Heart left ventricle (tissue), 16 donors: Measurements from ENCODE around the gene SEZ6L. TPM values are rescaled to one million over a fixed set of nuclear protein-coding genes. Genes with fewer than 3 reads are reported as not detected.

Experiments
- ATAC-seq, 4 donors: fragments of 200-7000 bp; cut with Tn5 transposase; one replicate each; pipeline ENCODE4 v1.9.1; 2020 to 2022; ENCODE audit warnings: moderate library complexity in 4 of 4, mild to moderate bottlenecking in 3 of 4, moderate number of reproducible peaks in 1 of 4
- DNase-seq, 5 donors: peaks; one replicate each; pipeline ENCODE4 v3.0.0-alpha.2; 2020
- H3K27ac ChIP-seq, 12 donors: fragments of 200-600 bp; sonication (generic) in 4 of 12; one replicate each; pipeline versions ENCODE4 v1.5.0 to v1.8.0; 2016 to 2022; ENCODE audit warnings: mild to moderate bottlenecking in 2 of 12
- H3K27me3 ChIP-seq, 9 donors: fragments of 200-600 bp; sonication (generic) in 2 of 9; one replicate each; pipeline versions ENCODE4 v1.5.1 to v1.8.0; 2016 to 2022; ENCODE audit warnings: mild to moderate bottlenecking in 3 of 9
- H3K36me3 ChIP-seq, 9 donors: fragments of 200-600 bp; sonication (generic) in 2 of 9; one replicate each; pipeline versions ENCODE4 v1.5.0 to v1.8.0; 2018 to 2022; ENCODE audit warnings: mild to moderate bottlenecking in 2 of 9
- H3K4me1 ChIP-seq, 12 donors: fragments of 200-600 bp; sonication (generic) in 4 of 12; one replicate each; pipeline versions ENCODE4 v1.5.0 to v1.8.0; 2016 to 2022; ENCODE audit warnings: mild to moderate bottlenecking in 3 of 12
- H3K4me3 ChIP-seq, 12 donors: fragments of 200-600 bp; sonication (generic) in 4 of 12; one replicate each; pipeline versions ENCODE4 v1.5.0 to v1.8.0; 2017 to 2022; ENCODE audit warnings: mild to moderate bottlenecking in 9 of 12, moderate library complexity in 4 of 12
- H3K9me3 ChIP-seq, 12 donors: fragments of 200-600 bp; sonication (generic) in 4 of 12; one replicate each; pipeline versions ENCODE4 v1.5.0 to v1.8.0; 2016 to 2022; ENCODE audit warnings: mild to moderate bottlenecking in 1 of 12
- POLR2A ChIP-seq, 2 donors: fragments of 450-650 bp; IDR thresholded peaks; one replicate each; pipeline ENCODE4 v1.6.1; 2017; ENCODE audit warnings: antibody characterized with exemption in 2 of 2, mild to moderate bottlenecking in 2 of 2, moderate library complexity in 2 of 2
- WGBS, 4 donors: extraction: QIAGEN DNeasy Blood & Tissue Kit in 2 of 4; methylation state at CpG; one replicate each; pipeline versions ENCODE4 v1.1.5 to v1.1.7; 2013 to 2018; 5-methylcytosine and 5-hydroxymethylcytosine counted together
- intact Hi-C, 10 donors: fragments of 100-400 bp; cut with DNase I; formaldehyde crosslinking; loops; one replicate each; pipeline versions ENCODE4 v1.11.1 to v1.14.2; 2022
- polyA plus RNA-seq, 2 donors: library from polyadenylated mRNA; stranded (reverse); fragments of 200-250 nt; gene quantifications; one replicate each; pipeline ENCODE4 v1.2.3, GENCODE V29; 2013
- total RNA-seq, 9 donors: library from RNA; depleted of rRNA in 2 of 9; stranded (reverse); fragments of >200 nt in 2 of 9; fragmentation: NEBNext Ultra II Directional in 3 of 9; extraction: Animal tissue kit (Norgen Biotek cat#: 25700) in 3 of 9; gene quantifications; one replicate each; pipeline versions ENCODE4 v1.1.0 to v1.2.4, GENCODE V29; 2016 to 2023
- TF ChIP-seq, protein P1 (sequence below), 12 donors: fragments of 200-600 bp; sonication (generic) in 4 of 12; IDR thresholded peaks; one replicate each; pipeline versions ENCODE4 v1.5.0 to v1.8.0; 2018 to 2022; ENCODE audit warnings: antibody characterized with exemption in 12 of 12, mild to moderate bottlenecking in 5 of 12
- donor health status: ischemic (EF 13 %, LVEDD 7.1; RV severe dilation, severe dysfunction).
- donor health status: healthy with polysubstance abuse.
- donor health status: DM: no; HTN: yes; CAD: no.
- donor health status: DM: no; HTN: no; CAD: no.
- donor health status: ischemic (EF 25% LVEDD 6.9; RV normal size, moderate dysfunction).
- donor health status: ischemic (EF 25% LVEDD 5.7; RV mildly dilated, moderate dysfunction).
- donor health status: healthy.
- donor health status: DM: yes; HTN: yes; CAD: no.
- donor health status: ischemic (EF 35%, LVEDD 5.7; RV mildly dilated, moderate dysfunction).
- donor health status: nonischemic (EF 11% LVEDD 7.7; RV severe dilation, severe dysfunction).
- donor health status: DM: yes; HTN: yes; CAD: no.
- donor health status: PGD.
- donor health status: ischemic (EF 29% LVEDD 5.4; RV normal size, mild dysfunction).
- donor health status: nonischemic (EF 23%, LVEDD 6.1; RV moderate dilation, normal function).

The SEZ6L gene
- total and polyA plus RNA-seq, 11 donors, result 0.04 to 1.6 (median 0.17) TPM; not detected in 2

DNA sequence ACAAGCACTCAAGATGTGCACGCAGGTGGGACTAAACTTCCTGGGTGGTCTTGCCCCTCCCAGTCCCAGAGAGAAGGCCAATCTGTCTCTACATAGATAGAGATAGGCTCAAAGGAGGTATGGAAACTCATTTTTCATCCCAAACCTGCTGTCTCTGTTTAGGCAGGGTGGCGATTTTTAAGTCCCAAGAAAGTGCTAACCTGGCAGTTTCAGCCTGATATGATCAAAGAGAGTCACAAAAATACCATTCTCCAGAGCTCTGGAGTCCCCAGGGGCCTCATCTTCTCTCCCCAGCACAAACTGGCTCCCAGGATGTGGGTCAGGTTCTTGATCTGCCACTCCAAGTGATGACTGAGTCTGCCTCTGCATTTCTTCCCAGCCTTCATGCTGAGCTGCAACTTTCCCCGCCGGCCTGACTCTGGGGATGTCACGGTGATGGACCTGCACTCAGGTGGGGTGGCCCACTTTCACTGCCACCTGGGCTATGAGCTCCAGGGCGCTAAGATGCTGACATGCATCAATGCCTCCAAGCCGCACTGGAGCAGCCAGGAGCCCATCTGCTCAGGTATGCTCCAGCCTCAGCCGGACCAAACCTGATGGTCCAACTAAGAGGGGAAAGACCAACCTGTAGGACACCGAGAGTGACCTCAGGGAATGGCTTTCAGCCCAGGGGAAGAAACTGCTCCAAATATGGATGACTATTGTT lies 129.5 kb downstream of the SEZ6L start:
- Histone ChIP-seq H3K36me3 (no peaks in the 10 kb centered on the region), H3K4me3 (no peak overlapping the region), H3K27ac (no peak overlapping the region), H3K27me3 (peaks cover 0 to 36% (median 0%) of the 10 kb centered on the region in 9 donors), H3K4me1 (no peaks in the 10 kb centered on the region), H3K9me3 (no peaks in the 10 kb centered on the region)
- no peak for TF ChIP-seq POLR2A (IDR thresholded peaks at IDR 0.05)
- TF ChIP-seq, protein P1, sequence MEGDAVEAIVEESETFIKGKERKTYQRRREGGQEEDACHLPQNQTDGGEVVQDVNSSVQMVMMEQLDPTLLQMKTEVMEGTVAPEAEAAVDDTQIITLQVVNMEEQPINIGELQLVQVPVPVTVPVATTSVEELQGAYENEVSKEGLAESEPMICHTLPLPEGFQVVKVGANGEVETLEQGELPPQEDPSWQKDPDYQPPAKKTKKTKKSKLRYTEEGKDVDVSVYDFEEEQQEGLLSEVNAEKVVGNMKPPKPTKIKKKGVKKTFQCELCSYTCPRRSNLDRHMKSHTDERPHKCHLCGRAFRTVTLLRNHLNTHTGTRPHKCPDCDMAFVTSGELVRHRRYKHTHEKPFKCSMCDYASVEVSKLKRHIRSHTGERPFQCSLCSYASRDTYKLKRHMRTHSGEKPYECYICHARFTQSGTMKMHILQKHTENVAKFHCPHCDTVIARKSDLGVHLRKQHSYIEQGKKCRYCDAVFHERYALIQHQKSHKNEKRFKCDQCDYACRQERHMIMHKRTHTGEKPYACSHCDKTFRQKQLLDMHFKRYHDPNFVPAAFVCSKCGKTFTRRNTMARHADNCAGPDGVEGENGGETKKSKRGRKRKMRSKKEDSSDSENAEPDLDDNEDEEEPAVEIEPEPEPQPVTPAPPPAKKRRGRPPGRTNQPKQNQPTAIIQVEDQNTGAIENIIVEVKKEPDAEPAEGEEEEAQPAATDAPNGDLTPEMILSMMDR (IDR thresholded peaks at IDR 0.05), result no peak
- WGBS, 4 donors, result 70 to 76% (median 76%) methylated on average over 9 of the region's 9 CpGs
- intact Hi-C loops, result no loop called here
- ATAC-seq, result no peak
- no peak for DNase-seq

DNA sequence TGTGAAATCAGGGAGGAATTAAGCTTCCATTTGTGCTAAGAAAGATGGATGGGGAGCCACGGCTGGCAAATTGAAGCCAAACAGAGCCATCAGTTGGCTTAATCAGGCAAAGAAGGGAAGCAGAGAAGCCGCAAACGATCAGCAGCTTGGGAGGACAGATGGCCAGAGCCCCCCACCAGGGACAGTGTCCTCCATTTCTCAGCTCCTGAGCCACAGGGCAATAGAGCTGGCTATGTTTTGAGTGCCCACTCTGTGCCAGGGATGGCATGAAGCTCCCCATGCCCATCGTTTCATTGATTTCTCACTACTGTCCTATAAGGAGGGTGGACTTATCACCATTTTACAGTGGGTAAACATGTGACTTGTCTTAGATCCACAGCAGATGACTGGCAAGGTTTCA lies 133.5 kb downstream of the SEZ6L start:
- Histone ChIP-seq H3K4me3 (no peak overlapping the region), H3K36me3 (no peaks in the 10 kb centered on the region), H3K27ac (no peak overlapping the region), H3K27me3 (peaks cover 0 to 54% (median 0%) of the 10 kb centered on the region in 9 donors), H3K9me3 (no peaks in the 10 kb centered on the region), H3K4me1 (no peaks in the 10 kb centered on the region)
- ATAC-seq (no peak), DNase-seq (no peak)
- TF ChIP-seq, protein P1 (IDR thresholded peaks at IDR 0.05), result no peak
- TF ChIP-seq POLR2A (IDR thresholded peaks at IDR 0.05), result no peak
- WGBS, 4 donors, result 26 to 41% (median 33%) methylated on average over 4 of the region's 4 CpGs
- intact Hi-C loops, result no loop called here

DNA sequence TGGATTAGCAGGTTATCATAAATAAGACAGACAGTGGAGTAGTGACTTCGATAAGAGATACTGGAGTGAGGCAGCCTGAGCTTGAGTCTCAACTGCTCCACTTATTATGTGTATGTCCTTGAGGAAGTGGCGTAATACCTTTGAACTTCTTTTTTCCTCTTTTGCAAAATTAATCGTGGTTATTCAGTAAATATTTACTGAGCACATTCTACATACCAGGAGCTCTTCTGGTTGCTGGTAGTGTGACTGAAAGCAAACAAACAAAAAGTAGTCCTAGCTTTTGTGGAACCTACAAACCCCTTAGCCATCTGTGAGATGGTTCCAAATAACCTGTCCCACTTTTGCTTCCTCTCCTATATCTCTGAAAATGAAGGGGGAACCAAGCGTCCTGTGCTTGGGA lies 134.2 kb downstream of the SEZ6L start:
- H3K4me3 ChIP-seq, result no peak overlapping the region
- H3K27me3 ChIP-seq, result peaks cover 0 to 61% (median 3%) of the 10 kb centered on the region in 9 donors
- 57 to 65% (median 61%) methylated on average over 4 of the region's 4 CpGs for WGBS, 4 donors
- TF ChIP-seq, protein P1 (IDR thresholded peaks at IDR 0.05), result no peak
- no peak for TF ChIP-seq POLR2A (IDR thresholded peaks at IDR 0.05)
- DNase-seq (no peak), ATAC-seq (no peak)
- H3K36me3 ChIP-seq, result no peaks in the 10 kb centered on the region
- H3K27ac ChIP-seq, result no peak overlapping the region
- H3K4me1 ChIP-seq, result no peaks in the 10 kb centered on the region
- H3K9me3 ChIP-seq, result no peaks in the 10 kb centered on the region
- intact Hi-C loops, result no loop called here

DNA sequence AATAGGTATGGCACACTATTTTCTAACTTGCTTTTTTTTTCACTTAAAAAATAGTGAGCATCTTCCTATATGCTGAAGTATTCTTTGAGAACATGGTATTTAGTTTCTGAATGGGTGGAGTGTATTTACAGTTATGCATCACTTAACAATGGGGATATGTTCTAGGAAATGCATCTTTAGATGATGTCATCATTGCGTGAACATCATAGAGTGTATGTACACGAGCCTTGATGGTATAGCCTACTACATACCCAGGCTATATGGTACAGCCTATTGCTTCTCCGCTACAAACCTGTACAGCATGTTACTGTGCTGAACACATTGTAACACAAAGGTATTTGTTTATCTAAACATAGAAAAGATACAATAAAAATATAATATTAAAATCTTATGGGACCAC lies 135.5 kb downstream of the SEZ6L start:
- 80 to 87% (median 84%) methylated on average over 3 of the region's 3 CpGs for WGBS, 4 donors
- intact Hi-C loops, result no loop called here
- no peaks in the 10 kb centered on the region for H3K9me3 ChIP-seq

More for the DNA sequence above, 135.5 kb downstream of the SEZ6L start:
- TF ChIP-seq, protein P1 (IDR thresholded peaks at IDR 0.05), result no peak
- TF ChIP-seq POLR2A (IDR thresholded peaks at IDR 0.05), result no peak
- Histone ChIP-seq H3K27me3 (peaks cover 0 to 55% (median 3%) of the 10 kb centered on the region in 9 donors), H3K36me3 (no peaks in the 10 kb centered on the region), H3K4me1 (no peaks in the 10 kb centered on the region), H3K27ac (no peak overlapping the region), H3K4me3 (no peak overlapping the region)
- DNase-seq (no peak), ATAC-seq (no peak)
